Fibroblast of mammary gland (primary cell): ENCODE data around the gene BEND4.

Experiments
- DNase-seq: peaks from one replicate; pipeline ENCODE4 v3.0.0-alpha.2; 2010; ENCODE audit warnings: low read depth
- H3K4me3 ChIP-seq: 2 replicates; pipeline ENCODE4 v1.5.1; 2011; ENCODE audit warnings: low read depth, mild to moderate bottlenecking, low read length, moderate library complexity; ENCODE audit not compliant: control insufficient read depth
- CTCF ChIP-seq: conservative IDR thresholded peaks from 2 replicates; pipeline ENCODE4 v1.5.1; 2011; ENCODE audit warnings: low read depth, low read length, inconsistent platforms; ENCODE audit not compliant: control insufficient read depth, insufficient read depth

The BEND4 gene

GRCh38 chr4:42136371-42136770, 16.1 kb downstream of the BEND4 start:
- H3K4me3 ChIP-seq = no peak overlapping the region
- no peak for DNase-seq
- no peak for TF ChIP-seq CTCF

GRCh38 chr4:42133006-42133405, 19.4 kb downstream of the BEND4 start:
- DNase-seq = no peak
- no peak overlapping the region for H3K4me3 ChIP-seq
- no peak for TF ChIP-seq CTCF

- DNase-seq = no peak
- H3K4me3 ChIP-seq = no peak overlapping the region
Observed at GRCh38 chr4:42132099-42132498, 20.4 kb downstream of the BEND4 start.

GRCh38 chr4:42123071-42123644, 29.3 kb downstream of the BEND4 start:
- no peak overlapping the region for H3K4me3 ChIP-seq
- no peak for DNase-seq
- TF ChIP-seq CTCF = no peak

More at GRCh38 chr4:42132099-42132498, 20.4 kb downstream of the BEND4 start:
- no peak for TF ChIP-seq CTCF

GRCh38 chr4:42122237-42122636, 30.2 kb downstream of the BEND4 start:
- no peak overlapping the region for H3K4me3 ChIP-seq
- no peak for DNase-seq
- TF ChIP-seq CTCF = no peak

- TF ChIP-seq CTCF = no peak
- H3K4me3 ChIP-seq = no peak overlapping the region
- no peak for DNase-seq
Observed at GRCh38 chr4:42119886-42120285, 32.6 kb downstream of the BEND4 start.

GRCh38 chr4:42112846-42113245, 39.6 kb downstream of the BEND4 start:
- no peak for DNase-seq
- no peak for TF ChIP-seq CTCF
- H3K4me3 ChIP-seq = no peak overlapping the region
